H1 (cell line): Measurements from ENCODE around the gene RNASE11. TPM values are rescaled to one million over a fixed set of nuclear protein-coding genes. Genes with fewer than 3 reads are reported as not detected.
A peak's percentile ranks its signal among the peaks of the same experiment; 100 is the strongest.

Experiments used
- KDM1A ChIP-seq: fragments of 200-600, 300-600 bp; sonication (generic); IDR thresholded peaks from 2 replicates; pipeline ENCODE4 v1.7.1; 2016; ENCODE audit warnings: mild to moderate bottlenecking, low read length, borderline replicate concordance
- POLR2AphosphoS5 ChIP-seq: IDR thresholded peaks from 2 replicates; pipeline ENCODE4 v1.6.1; 2011; ENCODE audit warnings: low read depth, low read length
- POU5F1 ChIP-seq: IDR thresholded peaks from 2 replicates; pipeline ENCODE4 v1.6.1; 2011; ENCODE audit warnings: low read depth, mild to moderate bottlenecking, low read length, moderate library complexity
- SP4 ChIP-seq: IDR thresholded peaks from 2 replicates; pipeline ENCODE4 v1.6.1; 2012; ENCODE audit warnings: low read length, inconsistent platforms
- polyA plus RNA-seq, 7 experiments: library from polyadenylated mRNA; depleted of rRNA in 3 of 7; stranded (reverse) in 5 of 7; unstranded in 2 of 7; fragments of >200 nt in 5 of 7; fragments of 200-250 nt in 2 of 7; gene quantifications; 1 replicate in 5 of 7; 2 replicates in 1 of 7; 4 replicates in 1 of 7; pipeline versions ENCODE4 v1.2.1 to v1.2.3, GENCODE V29; 2011 to 2013; ENCODE audit warnings: missing spikeins in 2 of 7, mixed read lengths in 2 of 7
- total RNA-seq: library from RNA; stranded (reverse); fragmentation: NEBNext Ultra II Directional; extraction: Animal tissue kit (Norgen Biotek cat#: 25700); gene quantifications from 2 replicates; pipeline ENCODE4 v1.2.1, GENCODE V29; 2021
- TF ChIP-seq, protein P1 (sequence below): IDR thresholded peaks from 2 replicates; pipeline ENCODE4 v1.6.1; 2012; ENCODE audit warnings: low read length, inconsistent platforms
- TF ChIP-seq, protein P2 (sequence below), 3 experiments: IDR thresholded peaks; 1 replicate in 2 of 3; 2 replicates in 1 of 3; pipeline versions ENCODE4 v1.5.1 to v1.6.1; 2011; ENCODE audit warnings: low read length in 3 of 3, mild to moderate bottlenecking in 3 of 3, inconsistent platforms in 2 of 3, low read depth in 1 of 3, moderate library complexity in 1 of 3; ENCODE audit not compliant: insufficient read depth in 1 of 3; ENCODE audit errors: control extremely low read depth in 1 of 3

Gene RNASE11
- total and polyA plus RNA-seq, 2 of the 8 experiments (the other 6 are each of a cell fraction or from before 2014, with no cell fraction given): not detected

DNA sequence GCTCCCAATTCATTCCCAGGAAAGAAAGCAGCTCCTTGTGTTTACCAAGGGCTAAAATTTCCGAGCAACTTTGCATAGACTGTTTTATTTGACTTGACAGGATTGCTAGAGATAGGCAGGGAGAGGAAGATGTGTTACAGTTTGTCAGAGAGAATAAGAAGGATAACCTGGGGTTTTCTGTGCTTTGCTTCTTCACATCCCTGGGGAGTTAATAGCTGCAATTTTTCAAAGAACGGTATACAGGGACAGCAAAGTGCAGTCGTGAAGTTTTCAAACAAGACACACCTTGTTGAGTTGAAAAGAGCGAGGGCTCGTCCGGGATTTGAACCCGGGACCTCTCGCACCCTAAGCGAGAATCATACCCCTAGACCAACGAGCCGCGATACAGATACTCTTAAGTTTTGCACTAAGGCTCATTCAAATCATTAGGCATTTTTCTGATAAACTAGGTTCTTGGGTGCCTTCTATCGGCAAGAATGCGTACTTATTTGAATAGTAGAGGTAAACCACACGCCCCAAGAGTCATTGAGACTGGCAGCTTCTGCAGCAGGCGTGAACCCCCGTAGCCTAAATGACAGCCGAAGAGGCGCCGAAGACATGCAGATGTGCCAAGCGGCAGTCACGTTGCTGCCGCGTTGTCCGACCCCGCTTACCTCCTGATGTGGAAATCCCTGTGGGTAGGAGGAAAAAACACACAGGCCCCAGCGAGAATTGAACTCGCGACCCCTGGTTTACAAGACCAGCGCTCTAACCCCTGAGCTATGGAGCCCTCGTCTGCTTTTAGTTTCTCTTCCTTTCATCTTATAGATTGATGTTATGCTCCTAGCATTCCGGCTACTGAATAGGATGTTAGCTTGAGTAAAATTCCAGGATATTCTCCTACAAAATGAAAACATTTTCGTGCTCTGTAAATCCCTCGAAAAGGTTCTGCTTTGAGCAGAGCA lies 25.6 kb upstream of the RNASE11 start (continued):
- TF ChIP-seq, protein P1, sequence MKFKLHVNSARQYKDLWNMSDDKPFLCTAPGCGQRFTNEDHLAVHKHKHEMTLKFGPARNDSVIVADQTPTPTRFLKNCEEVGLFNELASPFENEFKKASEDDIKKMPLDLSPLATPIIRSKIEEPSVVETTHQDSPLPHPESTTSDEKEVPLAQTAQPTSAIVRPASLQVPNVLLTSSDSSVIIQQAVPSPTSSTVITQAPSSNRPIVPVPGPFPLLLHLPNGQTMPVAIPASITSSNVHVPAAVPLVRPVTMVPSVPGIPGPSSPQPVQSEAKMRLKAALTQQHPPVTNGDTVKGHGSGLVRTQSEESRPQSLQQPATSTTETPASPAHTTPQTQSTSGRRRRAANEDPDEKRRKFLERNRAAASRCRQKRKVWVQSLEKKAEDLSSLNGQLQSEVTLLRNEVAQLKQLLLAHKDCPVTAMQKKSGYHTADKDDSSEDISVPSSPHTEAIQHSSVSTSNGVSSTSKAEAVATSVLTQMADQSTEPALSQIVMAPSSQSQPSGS: no peak
- TF ChIP-seq POLR2AphosphoS5 (no peak), SP4 (0 out of 2 replicates have a peak, but pooled peaks have one; percentile 22), POU5F1 (0 out of 2 replicates have a peak, but pooled peaks have one; percentile 5), KDM1A (no peak)
- TF ChIP-seq, protein P2, sequence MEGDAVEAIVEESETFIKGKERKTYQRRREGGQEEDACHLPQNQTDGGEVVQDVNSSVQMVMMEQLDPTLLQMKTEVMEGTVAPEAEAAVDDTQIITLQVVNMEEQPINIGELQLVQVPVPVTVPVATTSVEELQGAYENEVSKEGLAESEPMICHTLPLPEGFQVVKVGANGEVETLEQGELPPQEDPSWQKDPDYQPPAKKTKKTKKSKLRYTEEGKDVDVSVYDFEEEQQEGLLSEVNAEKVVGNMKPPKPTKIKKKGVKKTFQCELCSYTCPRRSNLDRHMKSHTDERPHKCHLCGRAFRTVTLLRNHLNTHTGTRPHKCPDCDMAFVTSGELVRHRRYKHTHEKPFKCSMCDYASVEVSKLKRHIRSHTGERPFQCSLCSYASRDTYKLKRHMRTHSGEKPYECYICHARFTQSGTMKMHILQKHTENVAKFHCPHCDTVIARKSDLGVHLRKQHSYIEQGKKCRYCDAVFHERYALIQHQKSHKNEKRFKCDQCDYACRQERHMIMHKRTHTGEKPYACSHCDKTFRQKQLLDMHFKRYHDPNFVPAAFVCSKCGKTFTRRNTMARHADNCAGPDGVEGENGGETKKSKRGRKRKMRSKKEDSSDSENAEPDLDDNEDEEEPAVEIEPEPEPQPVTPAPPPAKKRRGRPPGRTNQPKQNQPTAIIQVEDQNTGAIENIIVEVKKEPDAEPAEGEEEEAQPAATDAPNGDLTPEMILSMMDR (IDR thresholded peaks at IDR 0.05; ENCODE audit: control extremely low read depth in 1 of 3, insufficient read depth in 1 of 3, low read depth in 1 of 3, low read length in 3 of 3): peak; percentile 13 to 78 (median 42); a peak in 3 of 4 replicates
